Measurements from ENCODE around the gene FBXO39.

DNA sequence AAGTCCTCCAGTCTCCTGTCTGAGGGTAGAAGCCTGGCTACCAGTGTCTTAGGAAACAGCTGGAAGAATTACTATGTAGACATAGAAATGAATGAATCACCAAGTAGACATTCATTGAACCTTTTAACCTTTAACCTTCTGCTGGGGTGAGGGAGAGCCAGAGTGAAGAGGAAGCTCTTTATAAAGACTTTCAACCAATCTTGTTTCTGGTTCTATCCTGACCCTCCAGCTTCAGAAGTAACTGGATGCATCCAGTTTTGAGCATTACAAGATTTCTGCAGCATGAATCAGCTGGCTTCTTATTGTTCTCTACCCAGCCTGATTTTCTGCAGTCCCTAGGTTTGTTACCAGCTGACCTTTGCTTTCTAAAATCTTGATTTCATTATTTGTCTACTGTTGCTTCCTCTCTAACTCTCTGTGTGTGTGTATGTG is 47.0 kb downstream of the FBXO39 start:
- TF ChIP-seq POLR2AphosphoS5 (IDR thresholded peaks at IDR 0.05): no peak
- TF ChIP-seq, protein P1, sequence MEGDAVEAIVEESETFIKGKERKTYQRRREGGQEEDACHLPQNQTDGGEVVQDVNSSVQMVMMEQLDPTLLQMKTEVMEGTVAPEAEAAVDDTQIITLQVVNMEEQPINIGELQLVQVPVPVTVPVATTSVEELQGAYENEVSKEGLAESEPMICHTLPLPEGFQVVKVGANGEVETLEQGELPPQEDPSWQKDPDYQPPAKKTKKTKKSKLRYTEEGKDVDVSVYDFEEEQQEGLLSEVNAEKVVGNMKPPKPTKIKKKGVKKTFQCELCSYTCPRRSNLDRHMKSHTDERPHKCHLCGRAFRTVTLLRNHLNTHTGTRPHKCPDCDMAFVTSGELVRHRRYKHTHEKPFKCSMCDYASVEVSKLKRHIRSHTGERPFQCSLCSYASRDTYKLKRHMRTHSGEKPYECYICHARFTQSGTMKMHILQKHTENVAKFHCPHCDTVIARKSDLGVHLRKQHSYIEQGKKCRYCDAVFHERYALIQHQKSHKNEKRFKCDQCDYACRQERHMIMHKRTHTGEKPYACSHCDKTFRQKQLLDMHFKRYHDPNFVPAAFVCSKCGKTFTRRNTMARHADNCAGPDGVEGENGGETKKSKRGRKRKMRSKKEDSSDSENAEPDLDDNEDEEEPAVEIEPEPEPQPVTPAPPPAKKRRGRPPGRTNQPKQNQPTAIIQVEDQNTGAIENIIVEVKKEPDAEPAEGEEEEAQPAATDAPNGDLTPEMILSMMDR (IDR thresholded peaks at IDR 0.05; ENCODE audit: poor library complexity, severe bottlenecking): no peak
- TF ChIP-seq SMC3 (conservative IDR thresholded peaks at IDR 0.05; ENCODE audit: poor library complexity): no peak
- TF ChIP-seq, protein P2, sequence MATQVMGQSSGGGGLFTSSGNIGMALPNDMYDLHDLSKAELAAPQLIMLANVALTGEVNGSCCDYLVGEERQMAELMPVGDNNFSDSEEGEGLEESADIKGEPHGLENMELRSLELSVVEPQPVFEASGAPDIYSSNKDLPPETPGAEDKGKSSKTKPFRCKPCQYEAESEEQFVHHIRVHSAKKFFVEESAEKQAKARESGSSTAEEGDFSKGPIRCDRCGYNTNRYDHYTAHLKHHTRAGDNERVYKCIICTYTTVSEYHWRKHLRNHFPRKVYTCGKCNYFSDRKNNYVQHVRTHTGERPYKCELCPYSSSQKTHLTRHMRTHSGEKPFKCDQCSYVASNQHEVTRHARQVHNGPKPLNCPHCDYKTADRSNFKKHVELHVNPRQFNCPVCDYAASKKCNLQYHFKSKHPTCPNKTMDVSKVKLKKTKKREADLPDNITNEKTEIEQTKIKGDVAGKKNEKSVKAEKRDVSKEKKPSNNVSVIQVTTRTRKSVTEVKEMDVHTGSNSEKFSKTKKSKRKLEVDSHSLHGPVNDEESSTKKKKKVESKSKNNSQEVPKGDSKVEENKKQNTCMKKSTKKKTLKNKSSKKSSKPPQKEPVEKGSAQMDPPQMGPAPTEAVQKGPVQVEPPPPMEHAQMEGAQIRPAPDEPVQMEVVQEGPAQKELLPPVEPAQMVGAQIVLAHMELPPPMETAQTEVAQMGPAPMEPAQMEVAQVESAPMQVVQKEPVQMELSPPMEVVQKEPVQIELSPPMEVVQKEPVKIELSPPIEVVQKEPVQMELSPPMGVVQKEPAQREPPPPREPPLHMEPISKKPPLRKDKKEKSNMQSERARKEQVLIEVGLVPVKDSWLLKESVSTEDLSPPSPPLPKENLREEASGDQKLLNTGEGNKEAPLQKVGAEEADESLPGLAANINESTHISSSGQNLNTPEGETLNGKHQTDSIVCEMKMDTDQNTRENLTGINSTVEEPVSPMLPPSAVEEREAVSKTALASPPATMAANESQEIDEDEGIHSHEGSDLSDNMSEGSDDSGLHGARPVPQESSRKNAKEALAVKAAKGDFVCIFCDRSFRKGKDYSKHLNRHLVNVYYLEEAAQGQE (IDR thresholded peaks at IDR 0.05; ENCODE audit: borderline replicate concordance): no peak
- TF ChIP-seq TAF1 (IDR thresholded peaks at IDR 0.05; ENCODE audit: low read depth): no peak

All from neural cell (in vitro differentiated cells).